ENCODE data around the gene ASB6. TPM values are rescaled to one million over a fixed set of nuclear protein-coding genes. Genes with fewer than 3 reads are reported as not detected.
A peak's percentile ranks its signal among the peaks of the same experiment; 100 is the strongest.
"Not testable (repeated sequence)": the region's sequence is repeated elsewhere in the genome, so short reads cannot be mapped to it uniquely, and the experiment has no call there.

ASB6 gene
- total RNA-seq, 1 donor from 2014 or later = 9.0 TPM

GRCh38 chr9:129664746-129665388 is 22.9 kb upstream of the ASB6 start:
- no peak for TF ChIP-seq CTCF (IDR thresholded peaks at IDR 0.05; ENCODE audit: borderline replicate concordance)
- intact Hi-C loops (cut with micrococcal nuclease) = no loop called here
- Histone ChIP-seq H3K9me3 (replicated peaks) (no peaks in the 10 kb centered on the region), H3K27me3 (ENCODE audit: low read depth) (peaks cover 83% of the 10 kb centered on the region), H3K4me1 (peaks cover 15% of the 10 kb centered on the region), H3K36me3 (no peaks in the 10 kb centered on the region), H3K4me3 (peak overlapping the region; percentile 61), H3K27ac (replicated peaks) (no peak overlapping the region)
- no peak for DNase-seq

GRCh38 chr9:129662239-129662638 is 20.3 kb upstream of the ASB6 start:
- H3K9me3 ChIP-seq (replicated peaks); H3K4me3 ChIP-seq; H3K36me3 ChIP-seq; H3K27ac ChIP-seq (replicated peaks); intact Hi-C loops (cut with micrococcal nuclease); DNase-seq: not testable (repeated sequence)
- Histone ChIP-seq H3K4me1 (peaks cover 15% of the 10 kb centered on the region), H3K27me3 (ENCODE audit: low read depth) (peaks cover 57% of the 10 kb centered on the region)

GRCh38 chr9:129661029-129661428 is 19.1 kb upstream of the ASB6 start:
- DNase-seq = no peak
- H3K36me3 ChIP-seq = no peaks in the 10 kb centered on the region
- intact Hi-C loops (cut with micrococcal nuclease) = no loop called here
- peaks cover 10% of the 10 kb centered on the region for H3K4me1 ChIP-seq
- peaks cover 52% of the 10 kb centered on the region for H3K27me3 ChIP-seq (ENCODE audit: low read depth)
- H3K9me3 ChIP-seq (replicated peaks) = no peaks in the 10 kb centered on the region
- no peak overlapping the region for H3K27ac ChIP-seq (replicated peaks)
- TF ChIP-seq CTCF (IDR thresholded peaks at IDR 0.05; ENCODE audit: borderline replicate concordance) = no peak
- H3K4me3 ChIP-seq = no peak overlapping the region

GRCh38 chr9:129656795-129657390 is 14.9 kb upstream of the ASB6 start:
- H3K27me3 ChIP-seq (ENCODE audit: low read depth) = peaks cover 13% of the 10 kb centered on the region
- intact Hi-C loops (cut with micrococcal nuclease) = no loop called here
- no peaks in the 10 kb centered on the region for H3K9me3 ChIP-seq (replicated peaks)
- H3K27ac ChIP-seq (replicated peaks) = no peak overlapping the region
- no peak for TF ChIP-seq CTCF (IDR thresholded peaks at IDR 0.05; ENCODE audit: borderline replicate concordance)
- peaks cover 4% of the 10 kb centered on the region for H3K4me1 ChIP-seq
- DNase-seq = no peak
- no peaks in the 10 kb centered on the region for H3K36me3 ChIP-seq
- no peak overlapping the region for H3K4me3 ChIP-seq

- no peaks in the 10 kb centered on the region for H3K9me3 ChIP-seq (replicated peaks)
- no peak for TF ChIP-seq CTCF (IDR thresholded peaks at IDR 0.05; ENCODE audit: borderline replicate concordance)
These were observed 13.7 kb upstream of the ASB6 start for GRCh38 chr9:129655696-129656095.

GRCh38 chr9:129655154-129655553 is 13.2 kb upstream of the ASB6 start:
- peaks cover 4% of the 10 kb centered on the region for H3K4me1 ChIP-seq
- H3K27ac ChIP-seq (replicated peaks) = no peak overlapping the region
- intact Hi-C loops (cut with micrococcal nuclease) = no loop called here
- H3K27me3 ChIP-seq (ENCODE audit: low read depth) = peaks cover 7% of the 10 kb centered on the region
- H3K36me3 ChIP-seq = no peaks in the 10 kb centered on the region
- H3K9me3 ChIP-seq (replicated peaks) = no peaks in the 10 kb centered on the region
- DNase-seq = no peak
- TF ChIP-seq CTCF (IDR thresholded peaks at IDR 0.05; ENCODE audit: borderline replicate concordance) = no peak
- no peak overlapping the region for H3K4me3 ChIP-seq

More at GRCh38 chr9:129655696-129656095, 13.7 kb upstream of the ASB6 start:
- Histone ChIP-seq H3K27me3 (ENCODE audit: low read depth) (peaks cover 7% of the 10 kb centered on the region), H3K4me1 (peaks cover 4% of the 10 kb centered on the region), H3K27ac (replicated peaks) (no peak overlapping the region), H3K4me3 (no peak overlapping the region), H3K36me3 (no peaks in the 10 kb centered on the region)
- intact Hi-C loops (cut with micrococcal nuclease) = no loop called here
- DNase-seq = no peak

All from left ventricle myocardium inferior (tissue), 1 donor.